Activated T-cell treated with anti-CD3 and anti-CD28 coated beads, Interleukin-2, amount 50 U/mL, for 72 hours (primary cell): Measurements from ENCODE around the gene REEP2. TPM values are rescaled to one million over a fixed set of nuclear protein-coding genes. Genes with fewer than 3 reads are reported as not detected.
A peak's percentile ranks its signal among the peaks of the same experiment; 100 is the strongest.

ENCODE experiments used
- ATAC-seq, 2 donors: fragments of 150-1000 bp; cut with Tn5 transposase; replicated peaks in 1 of 2; 2 replicates each; pipeline ENCODE4 v1.10.0; 2021; ENCODE audit warnings: moderate library complexity in 2 of 2, mild to moderate bottlenecking in 1 of 2
- DNase-seq, 2 donors: peaks; one replicate each; pipeline ENCODE4 v3.0.0; 2021 to 2022; ENCODE audit warnings: mixed read lengths in 1 of 2
- H3K27ac Mint-ChIP-seq: one replicate; pipeline ENCODE4 v1.8.0; 2022; ENCODE audit warnings: mild to moderate bottlenecking, moderate library complexity, mixed read lengths
- H3K27me3 Mint-ChIP-seq: one replicate; pipeline ENCODE4 v1.8.0; 2022; ENCODE audit warnings: low read depth, mixed read lengths
- H3K36me3 Mint-ChIP-seq, 2 donors: one replicate each; pipeline ENCODE4 v1.8.0; 2022; ENCODE audit warnings: mixed read lengths in 2 of 2, mild to moderate bottlenecking in 1 of 2; ENCODE audit not compliant: insufficient read depth in 2 of 2
- H3K4me1 Mint-ChIP-seq: one replicate; pipeline ENCODE4 v1.8.0; 2022; ENCODE audit warnings: low read depth, mixed read lengths
- H3K4me3 Mint-ChIP-seq, 2 donors: one replicate each; pipeline ENCODE4 v1.8.0; 2022; ENCODE audit warnings: mild to moderate bottlenecking in 2 of 2, mixed read lengths in 2 of 2, moderate library complexity in 2 of 2
- H3K9me3 Mint-ChIP-seq, 2 donors: one replicate each; pipeline ENCODE4 v1.8.0; 2022; ENCODE audit warnings: mixed read lengths in 2 of 2
- total RNA-seq, 2 donors: library from RNA; stranded (reverse); gene quantifications; one replicate each; pipeline ENCODE4 v1.2.3, GENCODE V29; 2022

Gene REEP2
- total RNA-seq, 2 donors from 2014 or later, result 6.6 to 11.5 TPM

DNA sequence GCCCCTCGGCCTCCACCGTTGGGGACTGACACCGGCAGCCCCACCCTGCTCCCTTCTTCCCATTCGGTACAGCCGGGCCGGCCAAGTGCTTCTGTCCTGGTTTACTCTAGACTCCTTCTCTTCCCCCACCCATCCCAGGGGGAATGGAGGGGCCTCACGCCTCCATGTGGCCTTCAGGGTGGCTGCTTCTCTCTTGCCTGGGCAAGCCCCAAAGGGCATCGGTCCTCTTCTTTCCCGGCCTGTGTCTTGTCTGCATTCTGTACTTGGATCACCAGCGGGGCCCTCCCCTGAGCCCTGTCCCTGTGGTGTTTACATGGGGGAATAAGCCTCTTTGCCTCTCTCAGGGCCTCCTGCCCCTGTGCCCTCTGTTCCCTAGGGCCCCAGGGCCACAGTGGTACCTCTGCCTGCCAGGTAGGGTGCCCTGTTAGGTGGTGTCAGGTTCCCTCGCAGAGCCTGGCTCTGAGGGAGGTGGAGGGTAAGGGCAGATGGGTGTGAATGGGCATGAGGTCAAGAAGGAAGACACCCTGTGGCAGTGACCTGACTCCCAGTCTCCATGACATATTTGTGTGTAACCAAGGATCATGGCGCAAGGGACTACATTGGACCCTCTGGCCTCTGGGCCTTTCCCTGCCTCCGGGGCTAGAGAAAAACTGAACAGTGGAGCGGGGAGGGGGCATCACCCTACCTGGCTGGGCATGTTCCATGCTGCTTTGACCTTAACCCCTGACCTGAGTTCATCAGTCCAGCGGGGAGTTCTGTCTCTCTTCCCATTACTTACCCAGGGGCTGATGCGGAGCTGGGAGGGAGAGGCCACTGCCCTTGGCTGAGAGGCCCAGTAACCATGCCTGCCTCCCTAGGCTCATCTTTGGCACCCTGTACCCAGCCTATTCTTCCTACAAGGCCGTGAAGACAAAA lies 1.6 kb downstream of the REEP2 start:
- no peaks in the 10 kb centered on the region for H3K27me3 Mint-ChIP-seq
- peaks cover 2 to 3% of the 10 kb centered on the region in 2 donors for H3K36me3 Mint-ChIP-seq
- H3K4me3 Mint-ChIP-seq, result peak overlapping the region; percentile 72 to 77
- ATAC-seq (no peak), DNase-seq (no peak)
- H3K4me1 Mint-ChIP-seq, result peaks cover 7% of the 10 kb centered on the region
- no peak overlapping the region for H3K27ac Mint-ChIP-seq
- no peaks in the 10 kb centered on the region for H3K9me3 Mint-ChIP-seq

DNA sequence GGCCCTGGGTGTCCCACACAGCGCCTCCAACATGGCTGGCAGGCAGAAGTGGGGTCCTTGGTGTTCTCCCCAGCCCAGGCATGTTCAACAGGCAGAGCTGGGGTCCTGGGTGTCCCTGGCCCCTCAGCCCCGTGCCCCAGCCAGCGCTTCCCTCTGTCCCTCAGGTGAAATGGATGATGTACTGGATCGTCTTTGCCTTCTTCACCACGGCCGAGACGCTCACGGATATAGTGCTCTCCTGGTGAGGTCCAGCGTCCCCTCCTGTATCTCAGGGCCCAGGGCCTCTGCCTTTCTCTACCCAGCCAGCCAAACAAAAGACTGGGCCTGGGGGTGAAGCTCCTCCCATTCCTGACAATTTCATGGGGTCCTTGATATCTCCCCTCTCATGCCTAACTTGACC lies 2.4 kb downstream of the REEP2 start:
- Mint-ChIP-seq H3K4me1 (peaks cover 7% of the 10 kb centered on the region), H3K27me3 (no peaks in the 10 kb centered on the region), H3K9me3 (no peaks in the 10 kb centered on the region), H3K27ac (no peak overlapping the region), H3K4me3 (no peak overlapping the region), H3K36me3 (no peaks in the 10 kb centered on the region)
- DNase-seq (no peak), ATAC-seq (no peak)

DNA sequence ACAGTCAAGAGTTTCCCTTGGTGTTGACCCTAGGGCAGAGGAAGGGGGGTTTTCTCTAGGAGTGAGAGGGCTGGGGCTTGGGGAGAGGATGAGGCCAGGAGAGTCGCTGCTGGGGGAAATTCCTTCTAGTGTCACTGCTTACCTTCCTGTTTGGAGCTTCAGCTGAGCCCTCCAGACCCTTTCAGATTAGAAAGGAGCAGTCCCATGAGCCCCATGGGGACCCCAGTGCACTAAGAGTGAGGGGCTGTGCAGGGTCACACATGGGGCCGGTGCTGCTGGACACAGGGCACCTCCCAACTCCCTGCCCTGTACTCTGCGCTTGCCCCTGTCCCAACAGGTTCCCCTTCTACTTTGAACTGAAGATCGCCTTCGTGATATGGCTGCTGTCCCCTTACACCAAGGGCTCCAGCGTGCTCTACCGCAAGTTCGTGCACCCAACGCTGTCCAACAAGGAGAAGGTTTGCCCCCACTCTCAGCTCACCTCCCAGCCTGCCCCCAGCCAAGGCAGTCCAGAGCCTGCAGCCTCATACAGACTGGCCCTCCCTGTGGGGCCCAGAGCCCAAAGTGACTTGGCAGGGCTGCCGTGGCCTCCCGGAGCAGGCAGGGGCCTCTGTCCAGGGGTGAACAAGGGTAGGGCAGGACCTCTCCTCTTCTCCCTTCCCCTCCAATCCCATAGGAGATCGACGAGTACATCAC lies 5.4 kb downstream of the REEP2 start:
- Mint-ChIP-seq H3K9me3 (no peaks in the 10 kb centered on the region), H3K27me3 (no peaks in the 10 kb centered on the region), H3K36me3 (no peaks in the 10 kb centered on the region), H3K4me1 (peaks cover 5% of the 10 kb centered on the region), H3K4me3 (no peak overlapping the region), H3K27ac (no peak overlapping the region)
- DNase-seq (no peak), ATAC-seq (no peak)

DNA sequence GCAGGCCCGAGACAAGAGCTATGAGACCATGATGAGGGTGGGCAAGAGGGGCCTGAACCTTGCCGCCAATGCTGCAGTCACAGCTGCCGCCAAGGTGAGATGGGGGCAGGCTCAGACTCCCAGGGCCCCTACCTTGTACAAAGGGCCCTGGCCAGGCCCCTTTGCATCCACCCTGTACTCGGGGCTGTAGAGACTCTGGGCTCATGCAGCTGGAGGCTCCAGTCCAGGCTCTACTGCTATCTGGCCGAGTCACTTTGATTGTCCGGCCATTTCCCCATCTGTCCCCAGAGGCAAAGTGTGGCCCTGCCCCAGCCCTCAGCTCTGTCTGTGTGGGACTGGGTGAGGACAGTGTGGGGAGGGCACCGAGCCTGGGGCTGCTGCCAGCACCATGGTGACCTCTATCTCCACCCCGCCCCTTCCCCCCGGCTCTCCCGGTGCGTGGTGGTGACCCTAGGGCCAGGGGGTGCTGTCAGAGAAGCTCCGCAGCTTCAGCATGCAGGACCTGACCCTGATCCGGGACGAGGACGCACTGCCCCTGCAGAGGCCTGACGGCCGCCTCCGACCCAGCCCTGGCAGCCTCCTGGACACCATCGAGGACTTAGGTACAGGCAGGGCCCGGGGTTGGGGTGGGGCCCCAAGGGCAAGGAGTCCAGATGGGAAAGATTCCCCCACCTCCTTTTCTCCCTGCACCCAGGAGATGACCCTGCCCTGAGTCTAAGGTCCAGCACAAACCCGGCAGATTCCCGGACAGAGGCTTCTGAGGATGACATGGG lies 6.1 kb downstream of the REEP2 start:
- ATAC-seq (no peak), DNase-seq (no peak)
- H3K4me3 Mint-ChIP-seq, result no peak overlapping the region
- no peaks in the 10 kb centered on the region for H3K36me3 Mint-ChIP-seq
- H3K27me3 Mint-ChIP-seq, result no peaks in the 10 kb centered on the region
- H3K9me3 Mint-ChIP-seq, result no peaks in the 10 kb centered on the region
- H3K4me1 Mint-ChIP-seq, result peaks cover 3% of the 10 kb centered on the region
- H3K27ac Mint-ChIP-seq, result no peak overlapping the region

DNA sequence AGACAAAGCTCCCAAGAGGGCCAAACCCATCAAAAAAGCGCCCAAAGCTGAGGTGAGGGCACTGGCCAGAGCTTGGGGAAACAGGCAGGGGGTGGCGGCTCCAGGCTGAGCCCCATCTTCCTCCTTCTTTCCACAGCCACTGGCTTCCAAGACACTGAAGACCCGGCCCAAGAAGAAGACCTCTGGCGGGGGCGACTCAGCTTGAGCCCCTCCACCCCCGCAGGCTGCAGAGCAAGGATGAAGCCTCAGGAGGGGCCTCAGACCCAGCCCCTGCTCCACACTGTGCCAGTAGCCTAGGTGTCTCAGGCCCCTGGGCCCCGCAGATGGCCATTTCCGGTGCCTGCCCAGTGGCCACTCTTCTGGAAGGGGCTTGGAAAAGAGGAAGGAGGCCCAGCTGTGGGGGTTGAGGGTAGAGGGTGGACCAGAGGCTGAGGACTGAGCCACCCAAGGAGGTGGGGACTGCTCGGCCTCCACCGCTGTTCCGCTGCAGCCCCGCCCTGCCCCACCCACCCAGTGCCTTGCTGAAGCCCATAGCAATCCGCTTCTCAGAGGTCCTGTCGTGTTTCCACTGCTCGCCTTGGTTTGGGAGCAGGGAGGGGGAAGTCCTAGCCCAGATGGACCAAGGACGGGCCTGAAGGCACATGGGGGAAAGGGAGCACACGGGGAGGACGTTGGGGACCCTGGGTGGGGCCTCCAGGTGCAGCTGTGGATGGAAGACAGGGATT lies 6.9 kb downstream of the REEP2 start:
- no peaks in the 10 kb centered on the region for H3K36me3 Mint-ChIP-seq
- DNase-seq (no peak), ATAC-seq (no peak)
- no peak overlapping the region for H3K27ac Mint-ChIP-seq
- H3K4me1 Mint-ChIP-seq, result peaks cover 7% of the 10 kb centered on the region
- H3K4me3 Mint-ChIP-seq, result no peak overlapping the region
- H3K27me3 Mint-ChIP-seq, result no peaks in the 10 kb centered on the region
- no peaks in the 10 kb centered on the region for H3K9me3 Mint-ChIP-seq

DNA sequence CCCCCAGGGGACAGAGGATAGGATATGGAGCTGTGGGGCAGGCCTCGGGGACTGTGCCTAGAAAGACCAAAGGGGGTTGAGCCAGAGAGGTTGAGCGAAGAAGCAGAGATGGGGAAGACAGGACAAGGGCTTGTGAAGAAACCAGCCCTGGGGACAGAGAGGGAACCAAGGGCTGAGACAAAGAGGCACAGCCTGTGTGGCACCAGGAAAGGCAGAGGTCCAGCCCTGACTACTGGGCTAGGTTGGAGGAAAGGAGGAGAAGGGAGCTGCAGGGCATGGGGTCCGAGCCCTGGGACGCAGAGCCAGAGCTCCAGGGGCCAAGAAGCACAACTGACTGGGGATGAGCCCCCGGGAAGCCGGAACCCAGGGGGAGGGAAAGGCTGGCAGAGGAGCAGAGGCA lies 9.2 kb downstream of the REEP2 start:
- DNase-seq, result no peak
- H3K27ac Mint-ChIP-seq, result no peak overlapping the region
- H3K4me3 Mint-ChIP-seq, result no peak overlapping the region
- H3K27me3 Mint-ChIP-seq, result no peaks in the 10 kb centered on the region
- no peaks in the 10 kb centered on the region for H3K9me3 Mint-ChIP-seq
- ATAC-seq, result no peak
- H3K4me1 Mint-ChIP-seq, result peaks cover 7% of the 10 kb centered on the region
- no peaks in the 10 kb centered on the region for H3K36me3 Mint-ChIP-seq

DNA sequence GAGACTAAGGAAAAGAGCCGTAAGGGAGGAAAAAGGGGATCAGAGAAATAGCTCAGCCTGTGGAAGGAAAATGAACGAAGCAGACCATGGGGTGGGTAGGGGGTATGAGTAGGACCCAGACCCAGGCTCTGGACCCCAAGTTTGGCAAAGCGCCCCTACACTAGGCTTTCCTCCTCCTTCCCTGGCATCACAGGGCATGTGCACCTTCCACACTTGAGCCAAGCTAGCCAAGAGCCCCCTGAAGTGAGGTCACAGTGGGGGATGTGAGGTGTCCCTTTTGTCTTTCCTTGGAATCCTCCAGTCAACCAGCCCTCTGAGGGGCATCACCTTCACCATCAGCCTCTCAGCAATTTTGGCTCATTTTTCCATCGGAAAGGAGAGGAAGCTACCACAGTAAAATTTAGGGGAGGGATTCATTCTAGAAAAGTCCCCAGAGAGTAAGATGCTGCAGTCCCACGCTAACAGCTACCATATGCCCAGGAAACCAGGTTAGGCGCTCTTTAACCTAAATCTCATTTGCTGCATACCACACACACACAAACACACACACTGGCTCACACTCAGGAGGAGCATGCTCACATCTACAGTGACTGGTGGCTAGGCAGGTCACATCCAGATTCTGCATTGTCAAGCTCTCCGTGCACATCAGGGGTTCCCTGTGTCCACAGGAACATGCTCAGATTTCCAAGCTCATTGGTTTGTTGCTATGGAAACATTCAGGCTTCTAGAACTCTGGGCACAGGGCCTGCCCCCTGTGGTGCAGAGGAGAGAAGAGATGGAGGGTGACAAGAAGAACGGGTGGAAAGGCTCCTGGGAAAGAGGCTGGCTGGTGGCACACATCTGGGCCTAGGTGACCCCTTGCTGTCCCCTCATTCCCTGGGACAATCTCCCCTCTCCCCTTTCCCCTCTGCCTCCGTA lies 9.9 kb downstream of the REEP2 start:
- no peak for DNase-seq
- no peak overlapping the region for H3K4me3 Mint-ChIP-seq
- no peak for ATAC-seq
- H3K27me3 Mint-ChIP-seq, result no peaks in the 10 kb centered on the region
- no peaks in the 10 kb centered on the region for H3K9me3 Mint-ChIP-seq
- H3K4me1 Mint-ChIP-seq, result peaks cover 7% of the 10 kb centered on the region
- H3K27ac Mint-ChIP-seq, result no peak overlapping the region
- H3K36me3 Mint-ChIP-seq, result no peaks in the 10 kb centered on the region

DNA sequence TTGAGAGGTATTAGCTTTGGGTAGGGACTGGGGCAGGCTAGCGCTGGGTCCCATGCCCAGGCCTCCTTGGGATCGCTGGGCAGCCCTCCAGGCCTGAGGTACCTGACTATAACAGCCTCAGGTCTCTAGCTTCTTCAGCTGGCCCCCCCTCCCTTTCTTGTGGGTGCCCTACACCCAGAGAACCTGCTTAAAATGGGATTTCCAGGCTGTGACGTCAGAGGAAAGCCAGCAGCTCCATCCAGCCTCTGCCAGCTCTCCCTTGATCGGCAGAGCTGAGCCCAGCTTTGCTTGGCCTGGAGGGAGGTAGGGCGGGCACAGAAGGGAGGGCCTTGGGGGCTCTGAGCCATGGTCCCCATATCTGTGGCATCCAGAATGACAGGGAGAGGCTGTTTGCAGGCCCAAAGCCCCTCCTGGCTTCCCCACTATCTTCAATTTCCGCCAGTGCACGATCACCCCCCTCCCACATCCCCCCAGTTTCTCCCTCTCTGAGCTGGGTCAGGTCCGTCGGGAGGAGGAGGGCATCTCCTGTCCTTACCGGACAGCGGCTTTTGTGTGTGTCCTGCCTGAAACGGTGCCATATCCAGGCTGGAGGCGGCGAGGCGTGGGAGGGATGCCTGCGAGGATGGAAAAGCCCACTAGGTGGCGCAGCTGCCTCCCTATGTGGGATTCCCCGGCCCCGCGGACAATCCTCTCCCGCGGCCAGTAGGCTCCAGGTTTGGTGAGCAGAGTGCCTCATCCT lies 10.8 kb downstream of the REEP2 start:
- peak overlapping the region; percentile 67 to 72 for H3K4me3 Mint-ChIP-seq
- H3K27ac Mint-ChIP-seq, result no peak overlapping the region
- DNase-seq (peak; percentile 88 to 91), ATAC-seq (peak; percentile 89 to 94)
- no peaks in the 10 kb centered on the region for H3K9me3 Mint-ChIP-seq
- no peaks in the 10 kb centered on the region for H3K27me3 Mint-ChIP-seq
- H3K4me1 Mint-ChIP-seq, result peaks cover 7% of the 10 kb centered on the region
- no peaks in the 10 kb centered on the region for H3K36me3 Mint-ChIP-seq

DNA sequence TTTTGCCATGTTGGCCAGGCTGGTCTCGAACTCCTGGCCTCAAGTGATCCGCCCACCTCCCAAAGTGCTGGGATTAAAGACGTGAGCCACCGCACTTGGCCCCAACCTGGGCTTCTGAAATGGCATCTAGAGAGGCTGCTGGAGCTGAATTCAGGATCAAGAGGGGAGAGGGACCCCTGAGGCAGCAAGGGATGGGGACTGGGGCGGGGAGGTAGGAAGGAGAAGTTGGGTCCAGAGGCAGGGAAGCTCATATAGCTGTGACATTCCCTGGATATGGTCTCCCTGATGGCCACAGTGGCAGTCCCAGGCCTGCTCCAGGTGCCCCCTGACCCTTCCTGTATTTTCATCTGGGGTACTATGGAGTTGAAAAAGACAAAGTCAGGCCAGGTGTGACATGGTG lies 12.1 kb downstream of the REEP2 start:
- peaks cover 7% of the 10 kb centered on the region for H3K4me1 Mint-ChIP-seq
- H3K9me3 Mint-ChIP-seq, result no peaks in the 10 kb centered on the region
- DNase-seq, result no peak
- ATAC-seq, result no peak
- no peak overlapping the region for H3K27ac Mint-ChIP-seq
- no peak overlapping the region for H3K4me3 Mint-ChIP-seq
- no peaks in the 10 kb centered on the region for H3K36me3 Mint-ChIP-seq
- H3K27me3 Mint-ChIP-seq, result no peaks in the 10 kb centered on the region

DNA sequence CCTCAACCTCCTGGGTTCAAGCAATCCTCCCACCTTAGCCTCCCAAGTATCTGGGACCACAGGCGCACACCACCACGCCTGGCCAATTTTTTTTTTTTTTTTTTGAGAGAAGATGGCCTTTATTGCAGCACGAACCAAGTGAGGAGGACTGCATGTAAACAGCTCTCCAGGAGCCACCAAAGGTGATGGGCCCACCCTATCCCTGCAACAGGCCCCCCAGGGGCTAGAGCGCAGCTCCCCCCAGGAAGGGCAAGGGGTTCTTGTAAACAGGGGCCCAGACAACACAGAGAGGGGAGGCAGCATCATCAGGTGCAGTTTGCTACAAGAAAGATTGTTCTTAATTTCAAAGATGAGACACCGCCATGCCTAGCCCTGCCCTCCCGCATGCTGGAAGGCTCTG lies 13.9 kb downstream of the REEP2 start:
- H3K27ac Mint-ChIP-seq, result no peak overlapping the region
- no peaks in the 10 kb centered on the region for H3K9me3 Mint-ChIP-seq
- ATAC-seq, result no peak
- peaks cover 11% of the 10 kb centered on the region for H3K4me1 Mint-ChIP-seq
- no peaks in the 10 kb centered on the region for H3K27me3 Mint-ChIP-seq
- H3K36me3 Mint-ChIP-seq, result no peaks in the 10 kb centered on the region
- no peak for DNase-seq
- H3K4me3 Mint-ChIP-seq, result no peak overlapping the region

DNA sequence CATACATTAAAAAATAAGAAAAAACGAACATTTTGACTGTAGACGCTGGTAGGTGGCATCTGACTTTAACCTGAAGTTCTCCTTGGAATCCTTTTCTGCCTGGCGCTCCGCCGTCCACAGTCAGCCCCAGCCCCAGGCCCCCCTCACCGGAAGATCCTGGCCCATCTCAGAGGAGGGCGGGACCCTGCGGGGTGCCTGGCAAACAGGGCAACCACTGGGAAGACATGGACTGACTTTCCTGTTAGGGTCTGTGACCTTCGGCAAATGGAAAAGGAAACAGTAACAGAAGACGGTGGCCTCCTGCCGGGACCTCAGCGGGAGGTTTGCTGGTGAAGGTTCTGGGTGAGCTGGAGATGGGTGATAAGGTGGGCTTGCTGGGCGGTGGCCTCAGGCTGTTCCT lies 14.7 kb downstream of the REEP2 start:
- DNase-seq (no peak), ATAC-seq (no peak)
- H3K4me1 Mint-ChIP-seq, result peaks cover 18% of the 10 kb centered on the region
- no peak overlapping the region for H3K27ac Mint-ChIP-seq
- no peaks in the 10 kb centered on the region for H3K9me3 Mint-ChIP-seq
- no peaks in the 10 kb centered on the region for H3K36me3 Mint-ChIP-seq
- H3K27me3 Mint-ChIP-seq, result no peaks in the 10 kb centered on the region
- H3K4me3 Mint-ChIP-seq, result no peak overlapping the region
